ENCODE data around the gene ZC3H18.

Gene ZC3H18

GRCh38 chr16:88639231-88640038 lies 69.2 kb downstream of the ZC3H18 start:
- peak; percentile 50 for DNase-seq

GRCh38 chr16:88640039-88640495 lies 69.9 kb downstream of the ZC3H18 start:
- DNase-seq: no peak

- no peak for DNase-seq
Measured at GRCh38 chr16:88640498-88641247, 70.5 kb downstream of the ZC3H18 start.

- no peak for DNase-seq
Measured at GRCh38 chr16:88642881-88643643, 72.9 kb downstream of the ZC3H18 start.

- no peak for DNase-seq
Measured at GRCh38 chr16:88643644-88643932, 73.4 kb downstream of the ZC3H18 start.

GRCh38 chr16:88645455-88645854 lies 75.3 kb downstream of the ZC3H18 start:
- DNase-seq: no peak

- DNase-seq: no peak
Measured at GRCh38 chr16:88645941-88646340, 75.7 kb downstream of the ZC3H18 start.

GRCh38 chr16:88646345-88647034 lies 76.3 kb downstream of the ZC3H18 start:
- DNase-seq: no peak

GRCh38 chr16:88647178-88648070 lies 77.2 kb downstream of the ZC3H18 start:
- DNase-seq: no peak

GRCh38 chr16:88649195-88649923 lies 79.2 kb downstream of the ZC3H18 start:
- no peak for DNase-seq

GRCh38 chr16:88649924-88650748 lies 79.9 kb downstream of the ZC3H18 start:
- peak; percentile 78 for DNase-seq

GRCh38 chr16:88650749-88651275 lies 80.6 kb downstream of the ZC3H18 start, which contains the start of gene CYBA:
Gene CYBA (minus strand): TSS chr16:88651053. CDS start chr16:88651013, 40 bp downstream.
- no peak for DNase-seq

- peak; percentile 84 for DNase-seq
Measured at GRCh38 chr16:88651276-88651988, 81.2 kb downstream of the ZC3H18 start.

- no peak for DNase-seq
Measured at GRCh38 chr16:88651989-88652761, 82.0 kb downstream of the ZC3H18 start.

- no peak for DNase-seq
Measured at GRCh38 chr16:88652762-88653063, 82.5 kb downstream of the ZC3H18 start.

- DNase-seq: no peak
Measured at GRCh38 chr16:88653101-88653500, 82.9 kb downstream of the ZC3H18 start.

- no peak for DNase-seq
Measured at GRCh38 chr16:88653596-88654362, 83.6 kb downstream of the ZC3H18 start.

All from right kidney (tissue), 1 donor.